PC-9 (cell line): ENCODE results near the gene C3orf52. TPM values are rescaled to one million over a fixed set of nuclear protein-coding genes. Genes with fewer than 3 reads are reported as not detected.

Experiments used
- BruUV-seq: library from RNA; stranded (reverse); fragments of 400-500 nt; replicated peaks from 2 replicates; lab custom pipeline; 2021; lab: Mats Ljungman, UMichigan
- CTCF ChIA-PET: fragments of 300-600 bp; sonication (Branson Sonifier 250); formaldehyde crosslinking; loops from one replicate; lab custom pipeline; 2022; ENCODE audit warnings: antibody characterized with exemption; lab: Charles Lee
- POLR2A ChIA-PET: fragments of 300-600 bp; sonication (Branson Sonifier 250); formaldehyde crosslinking; loops from one replicate; lab custom pipeline; 2022; ENCODE audit warnings: antibody characterized with exemption; ENCODE audit not compliant: unreplicated experiment; lab: Charles Lee
- DNase-seq, 2 experiments: peaks; one replicate each; pipeline versions ENCODE4 v3.0.0 to v3.0.0-alpha.2; 2015 to 2022; ENCODE audit warnings: mixed read lengths in 1 of 2
- H2AFZ ChIP-seq: fragments of 200-600 bp; sonication (generic); 2 replicates; pipeline ENCODE4 v1.8.1; 2017; ENCODE audit warnings: antibody characterized with exemption
- H3F3A ChIP-seq: fragments of 200-600 bp; sonication (generic); 2 replicates; pipeline ENCODE4 v1.8.1; 2017; ENCODE audit warnings: antibody characterized with exemption, mild to moderate bottlenecking, low read depth; ENCODE audit not compliant: insufficient read depth
- H3K27ac ChIP-seq: fragments of 200-600 bp; sonication (generic); 2 replicates; pipeline ENCODE4 v1.6.1; 2016; ENCODE audit warnings: mixed run types
- H3K27me3 ChIP-seq: fragments of 200-600 bp; sonication (generic); 2 replicates; pipeline ENCODE4 v1.6.1; 2016; ENCODE audit warnings: low read depth, mixed run types; ENCODE audit not compliant: insufficient read depth
- H3K36me3 ChIP-seq: fragments of 200-600 bp; sonication (generic); 2 replicates; pipeline ENCODE4 v1.6.1; 2016; ENCODE audit warnings: low read depth, mixed run types
- H3K4me1 ChIP-seq: fragments of 200-600 bp; sonication (generic); replicated peaks from 2 replicates; pipeline ENCODE4 v1.6.1; 2016; ENCODE audit warnings: mixed run types; ENCODE audit not compliant: insufficient read depth
- H3K4me2 ChIP-seq: fragments of 200-600 bp; sonication (generic); 2 replicates; pipeline ENCODE4 v1.6.1; 2017; ENCODE audit warnings: mixed run types
- H3K4me3 ChIP-seq: fragments of 200-600 bp; sonication (generic); 2 replicates; pipeline ENCODE4 v1.6.1; 2016; ENCODE audit warnings: mixed run types
- H3K79me2 ChIP-seq: fragments of 200-600 bp; sonication (generic); 2 replicates; pipeline ENCODE4 v1.6.1; 2017; ENCODE audit warnings: low read depth, mixed run types
- H3K9me2 ChIP-seq: fragments of 200-600 bp; sonication (generic); 2 replicates; pipeline ENCODE4 v1.8.1; 2017; ENCODE audit warnings: mild to moderate bottlenecking; ENCODE audit not compliant: insufficient read depth
- H3K9me3 ChIP-seq: fragments of 200-600 bp; sonication (generic); 2 replicates; pipeline ENCODE4 v1.8.1; 2016; ENCODE audit warnings: low read depth; ENCODE audit not compliant: insufficient read depth
- H4K20me1 ChIP-seq: fragments of 200-600 bp; sonication (generic); 2 replicates; pipeline ENCODE4 v1.8.1; 2017; ENCODE audit not compliant: insufficient read depth
- EZH2 ChIP-seq: fragments of 200-600 bp; sonication (generic); IDR thresholded peaks from 2 replicates; pipeline ENCODE4 v1.8.0; 2017; ENCODE audit warnings: antibody characterized with exemption, low read depth
- intact Hi-C: fragments of 100-400 bp; cut with micrococcal nuclease; formaldehyde crosslinking; loops from one replicate; pipeline ENCODE4 v1.10.0; 2022; ENCODE audit not compliant: unreplicated experiment
- total RNA-seq: library from RNA; stranded (reverse); gene quantifications from 2 replicates; pipeline ENCODE4 v1.2.3, GENCODE V29; 2021
- TF ChIP-seq, protein P1 (sequence below): fragments of 200-600 bp; sonication (generic); conservative IDR thresholded peaks from 2 replicates; pipeline ENCODE4 v1.6.1; 2017; ENCODE audit warnings: mixed run types, antibody characterized with exemption, mild to moderate bottlenecking, moderate library complexity

The C3orf52 gene
- total RNA-seq, 1 experiment from 2014 or later, result 7.5 TPM

DNA sequence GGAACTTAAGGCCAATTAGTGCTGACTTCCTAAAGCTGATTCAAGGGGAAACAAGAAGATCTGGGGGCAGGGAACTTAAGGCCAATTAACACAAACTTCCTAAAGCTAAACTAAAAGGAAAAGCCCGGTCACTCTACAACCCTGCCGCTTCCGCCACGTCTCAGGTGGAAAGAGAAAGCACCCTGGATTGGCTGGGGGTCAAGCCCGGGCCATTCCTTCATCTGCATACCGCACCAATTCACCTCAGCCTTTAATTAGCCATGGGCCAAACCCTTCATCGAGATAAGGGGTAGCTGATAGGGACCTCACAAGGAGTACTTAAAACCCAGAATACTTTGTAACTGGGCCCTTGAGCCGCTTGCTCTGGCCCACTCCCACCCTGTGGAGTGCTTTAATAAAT, 37.3 kb upstream of the C3orf52 start:
- H3K4me2 ChIP-seq, result no peak overlapping the region
- H3K9me3 ChIP-seq, result no peaks in the 10 kb centered on the region
- H3K4me1 ChIP-seq, result no peaks in the 10 kb centered on the region
- H3K36me3 ChIP-seq, result no peaks in the 10 kb centered on the region
- POLR2A ChIA-PET, result interaction anchor here (0.6 kb wide), 1 partner anchor 334 kb away, joined by 5 read pairs; no protein-coding TSS in a partner anchor
- H3K27me3 ChIP-seq, result no peaks in the 10 kb centered on the region
- no peak overlapping the region for H2AFZ ChIP-seq
- H3K79me2 ChIP-seq, result no peaks in the 10 kb centered on the region
- H3K27ac ChIP-seq, result no peak overlapping the region
- intact Hi-C loops, result loop anchor here (10.0 kb wide), 1 partner anchor 474 kb away; no protein-coding TSS in a partner anchor
- H3F3A ChIP-seq, result no peaks in the 10 kb centered on the region
- CTCF ChIA-PET, result interaction anchor here (0.7 kb wide), 1 partner anchor 75 kb away, joined by 3 read pairs; no protein-coding TSS in a partner anchor
- BruUV-seq, result no TSS peak
- no peaks in the 10 kb centered on the region for H4K20me1 ChIP-seq
- no peak overlapping the region for H3K4me3 ChIP-seq
- TF ChIP-seq, protein P1, sequence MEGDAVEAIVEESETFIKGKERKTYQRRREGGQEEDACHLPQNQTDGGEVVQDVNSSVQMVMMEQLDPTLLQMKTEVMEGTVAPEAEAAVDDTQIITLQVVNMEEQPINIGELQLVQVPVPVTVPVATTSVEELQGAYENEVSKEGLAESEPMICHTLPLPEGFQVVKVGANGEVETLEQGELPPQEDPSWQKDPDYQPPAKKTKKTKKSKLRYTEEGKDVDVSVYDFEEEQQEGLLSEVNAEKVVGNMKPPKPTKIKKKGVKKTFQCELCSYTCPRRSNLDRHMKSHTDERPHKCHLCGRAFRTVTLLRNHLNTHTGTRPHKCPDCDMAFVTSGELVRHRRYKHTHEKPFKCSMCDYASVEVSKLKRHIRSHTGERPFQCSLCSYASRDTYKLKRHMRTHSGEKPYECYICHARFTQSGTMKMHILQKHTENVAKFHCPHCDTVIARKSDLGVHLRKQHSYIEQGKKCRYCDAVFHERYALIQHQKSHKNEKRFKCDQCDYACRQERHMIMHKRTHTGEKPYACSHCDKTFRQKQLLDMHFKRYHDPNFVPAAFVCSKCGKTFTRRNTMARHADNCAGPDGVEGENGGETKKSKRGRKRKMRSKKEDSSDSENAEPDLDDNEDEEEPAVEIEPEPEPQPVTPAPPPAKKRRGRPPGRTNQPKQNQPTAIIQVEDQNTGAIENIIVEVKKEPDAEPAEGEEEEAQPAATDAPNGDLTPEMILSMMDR, result no peak
- TF ChIP-seq EZH2, result no peak
- DNase-seq, result no peak
- H3K9me2 ChIP-seq, result no peaks in the 10 kb centered on the region

GRCh38 chr3:112053229-112053628, 33.0 kb upstream of the C3orf52 start:
- Histone ChIP-seq H3K4me2 (no peak overlapping the region), H4K20me1 (no peaks in the 10 kb centered on the region), H3K9me2 (no peaks in the 10 kb centered on the region), H2AFZ (no peak overlapping the region), H3K9me3 (no peaks in the 10 kb centered on the region), H3K36me3 (no peaks in the 10 kb centered on the region), H3K4me1 (no peaks in the 10 kb centered on the region), H3K27me3 (no peaks in the 10 kb centered on the region), H3F3A (no peaks in the 10 kb centered on the region), H3K79me2 (no peaks in the 10 kb centered on the region), H3K4me3 (no peak overlapping the region), H3K27ac (no peak overlapping the region)
- intact Hi-C loops, result no loop called here
- ChIA-PET CTCF (interaction anchor here (0.6 kb wide), 3 partner anchors 40 to 362 kb away, joined by 3 to 5 read pairs (median 3); no protein-coding TSS in a partner anchor), POLR2A (interaction anchor here (0.6 to 0.9 kb wide), 2 partner anchors 14 to 337 kb away, joined by 3 to 4 read pairs; no protein-coding TSS in a partner anchor)
- no peak for DNase-seq
- BruUV-seq, result no TSS peak
- TF ChIP-seq, protein P1, result no peak
- TF ChIP-seq EZH2, result no peak

- Histone ChIP-seq H3K27me3 (no peaks in the 10 kb centered on the region), H3F3A (no peaks in the 10 kb centered on the region), H3K36me3 (no peaks in the 10 kb centered on the region), H2AFZ (no peak overlapping the region), H3K79me2 (no peaks in the 10 kb centered on the region), H3K4me3 (no peak overlapping the region), H3K4me2 (no peak overlapping the region), H3K27ac (no peak overlapping the region), H4K20me1 (no peaks in the 10 kb centered on the region), H3K9me2 (no peaks in the 10 kb centered on the region), H3K9me3 (no peaks in the 10 kb centered on the region; the same call in 1 of the 2 replicates), H3K4me1 (peaks cover 8% of the 10 kb centered on the region)
- intact Hi-C loops, result no loop called here
- ChIA-PET POLR2A (no interaction called here), CTCF (interaction anchor here (1.0 kb wide), 1 partner anchor 387 kb away, joined by 3 read pairs; no protein-coding TSS in a partner anchor)
- TF ChIP-seq, protein P1, result no peak
- no peak for TF ChIP-seq EZH2
- no TSS peak for BruUV-seq
- DNase-seq, result no peak
Observed at GRCh38 chr3:112056451-112056929, 29.7 kb upstream of the C3orf52 start.
